K562 (cell line): ENCODE results near the gene SIDT1.

Experiments used
- FOXK2 ChIP-seq, 2 experiments: fragments of 450-650 bp; IDR thresholded peaks in 1 of 2; conservative IDR thresholded peaks in 1 of 2; 2 replicates each; pipeline ENCODE4 v1.6.1; 2016; ENCODE audit warnings: low read depth in 2 of 2, mild to moderate bottlenecking in 1 of 2
- GTF2F1 ChIP-seq: IDR thresholded peaks from 2 replicates; pipeline ENCODE4 v1.6.1; 2011; ENCODE audit warnings: low read depth, low read length, improper control_type of control experiment

GRCh38 chr3:113560831-113561623, 28.7 kb downstream of the SIDT1 start:
- TF ChIP-seq GTF2F1 (no peak), FOXK2 (conservative IDR thresholded peaks at IDR 0.05 in 1 of 2, IDR thresholded peaks at IDR 0.05 in 1 of 2; ENCODE audit: low read depth in 2 of 2) (no peak)
